Trophoblast cell (in vitro differentiated cells and primary cell): ENCODE data around the gene MXI1.
"Not testable (repeated sequence)": the region's sequence is repeated elsewhere in the genome, so short reads cannot be mapped to it uniquely, and the experiment has no call there.

Source experiments
- DNase-seq, 2 donors: peaks; one replicate each; pipeline ENCODE4 v3.0.0-alpha.2; 2016
- H2AFZ ChIP-seq: 2 replicates; pipeline ENCODE4 v1.6.1; 2013; ENCODE audit warnings: low read length, moderate library complexity, mild to moderate bottlenecking; ENCODE audit not compliant: insufficient read depth, poor library complexity
- H2AK5ac ChIP-seq: 2 replicates; pipeline ENCODE4 v1.6.1; 2013; ENCODE audit warnings: mild to moderate bottlenecking, low read length
- H2BK120ac ChIP-seq: 2 replicates; pipeline ENCODE4 v1.6.1; 2013; ENCODE audit warnings: low read length, mild to moderate bottlenecking, moderate library complexity; ENCODE audit not compliant: insufficient read depth, poor library complexity
- H2BK12ac ChIP-seq: 2 replicates; pipeline ENCODE4 v1.6.1; 2013; ENCODE audit warnings: mild to moderate bottlenecking, low read length, moderate library complexity
- H2BK5ac ChIP-seq: 2 replicates; pipeline ENCODE4 v1.6.1; 2013; ENCODE audit warnings: low read length, low read depth, moderate library complexity, mild to moderate bottlenecking; ENCODE audit not compliant: poor library complexity
- H3K14ac ChIP-seq: 2 replicates; pipeline ENCODE4 v1.6.1; 2013; ENCODE audit warnings: mild to moderate bottlenecking, low read length
- H3K18ac ChIP-seq: 2 replicates; pipeline ENCODE4 v1.6.1; 2013; ENCODE audit warnings: mild to moderate bottlenecking, low read length
- H3K23ac ChIP-seq: 2 replicates; pipeline ENCODE4 v1.6.1; 2013; ENCODE audit warnings: low read length
- H3K27ac ChIP-seq: 2 replicates; pipeline ENCODE4 v1.5.1; 2013; ENCODE audit warnings: low read depth, mild to moderate bottlenecking, inconsistent platforms, low read length, moderate library complexity
- H3K27me3 ChIP-seq: 2 replicates; pipeline ENCODE4 v1.6.1; 2013; ENCODE audit warnings: inconsistent platforms, mild to moderate bottlenecking, low read length, moderate library complexity; ENCODE audit not compliant: insufficient read depth
- H3K36me3 ChIP-seq, 2 experiments: 1 replicate in 1 of 2; 2 replicates in 1 of 2; pipeline ENCODE4 v1.6.1; 2013; ENCODE audit warnings: low read length in 2 of 2, mild to moderate bottlenecking in 2 of 2, moderate library complexity in 1 of 2; ENCODE audit not compliant: insufficient read depth in 2 of 2, control insufficient read depth in 1 of 2
- H3K4ac ChIP-seq: 2 replicates; pipeline ENCODE4 v1.6.1; 2013; ENCODE audit warnings: low read depth, mild to moderate bottlenecking, low read length, moderate library complexity
- H3K4me1 ChIP-seq, 2 experiments: 1 replicate in 1 of 2; 2 replicates in 1 of 2; pipeline ENCODE4 v1.6.1; 2013; ENCODE audit warnings: low read length in 2 of 2, mild to moderate bottlenecking in 2 of 2, moderate library complexity in 1 of 2; ENCODE audit not compliant: insufficient read depth in 2 of 2, control insufficient read depth in 1 of 2
- H3K4me2 ChIP-seq: 2 replicates; pipeline ENCODE4 v1.6.1; 2013; ENCODE audit warnings: inconsistent platforms, mild to moderate bottlenecking, low read length, moderate library complexity
- H3K4me3 ChIP-seq: 2 replicates; pipeline ENCODE4 v1.5.1; 2013; ENCODE audit warnings: mild to moderate bottlenecking, low read depth, low read length, inconsistent platforms
- H3K79me1 ChIP-seq: one replicate; pipeline ENCODE4 v1.6.1; 2013; ENCODE audit warnings: low read length
- H3K79me2 ChIP-seq: 2 replicates; pipeline ENCODE4 v1.6.1; 2013; ENCODE audit warnings: low read length, mild to moderate bottlenecking; ENCODE audit not compliant: control insufficient read depth, insufficient read depth, poor library complexity
- H3K9ac ChIP-seq: 2 replicates; pipeline ENCODE4 v1.6.1; 2013; ENCODE audit warnings: mild to moderate bottlenecking, low read length
- H3K9me3 ChIP-seq: 2 replicates; pipeline ENCODE4 v1.6.1; 2013; ENCODE audit warnings: low read depth, mild to moderate bottlenecking, control low read depth, inconsistent platforms, low read length; ENCODE audit not compliant: insufficient read depth
- H4K12ac ChIP-seq: 2 replicates; pipeline ENCODE4 v1.6.1; 2013; ENCODE audit warnings: low read depth, mild to moderate bottlenecking, low read length, moderate library complexity
- H4K8ac ChIP-seq: 2 replicates; pipeline ENCODE4 v1.6.1; 2013; ENCODE audit warnings: low read depth, mild to moderate bottlenecking, low read length, moderate library complexity
- H4K91ac ChIP-seq: one replicate; pipeline ENCODE4 v1.6.1; 2013; ENCODE audit warnings: low read depth, mild to moderate bottlenecking, low read length, moderate library complexity
- WGBS: extraction: QIAGEN DNeasy Blood & Tissue Kit; methylation state at CpG from one replicate; pipeline ENCODE4 v1.1.7; 2013; ENCODE audit warnings: missing lambda C conversion rate; ENCODE audit not compliant: insufficient read length, insufficient coverage; ENCODE audit errors: extremely low coverage; 5-methylcytosine and 5-hydroxymethylcytosine counted together

Gene MXI1

GRCh38 chr10:110268442-110268841 lies 61.0 kb downstream of the MXI1 start:
- no peaks in the 10 kb centered on the region for H3K27me3 ChIP-seq
- H4K91ac ChIP-seq, result no peak overlapping the region
- H2BK120ac ChIP-seq, result no peak overlapping the region

GRCh38 chr10:110268971-110269370 lies 61.6 kb downstream of the MXI1 start:
- H4K91ac ChIP-seq, result no peak overlapping the region
- no peak overlapping the region for H3K4me3 ChIP-seq
- no peaks in the 10 kb centered on the region for H3K9me3 ChIP-seq
- H2AFZ ChIP-seq, result no peak overlapping the region
- no peak overlapping the region for H3K9ac ChIP-seq
- H3K36me3 ChIP-seq, result no peaks in the 10 kb centered on the region
- no peaks in the 10 kb centered on the region for H3K79me1 ChIP-seq
- H3K4me2 ChIP-seq, result no peak overlapping the region
- no peak overlapping the region for H3K27ac ChIP-seq
- H4K8ac ChIP-seq, result no peak overlapping the region
- no peak overlapping the region for H3K23ac ChIP-seq
- H2BK5ac ChIP-seq, result no peak overlapping the region
- H3K18ac ChIP-seq, result no peak overlapping the region
- no peak overlapping the region for H3K4ac ChIP-seq
- DNase-seq, result no peak
- no peak overlapping the region for H2BK120ac ChIP-seq
- H3K27me3 ChIP-seq, result no peaks in the 10 kb centered on the region
- H3K79me2 ChIP-seq, result no peaks in the 10 kb centered on the region
- no CpG with 5 or more reads among the region's 2 CpGs for WGBS
- no peak overlapping the region for H2BK12ac ChIP-seq
- no peak overlapping the region for H3K14ac ChIP-seq
- no peak overlapping the region for H2AK5ac ChIP-seq
- no peaks in the 10 kb centered on the region for H3K4me1 ChIP-seq
- no peak overlapping the region for H4K12ac ChIP-seq

More at GRCh38 chr10:110268442-110268841, 61.0 kb downstream of the MXI1 start:
- no peak overlapping the region for H3K4me3 ChIP-seq
- no peak overlapping the region for H3K14ac ChIP-seq
- no peaks in the 10 kb centered on the region for H3K79me1 ChIP-seq
- no peak overlapping the region for H4K8ac ChIP-seq
- no peak overlapping the region for H3K27ac ChIP-seq
- no peak for DNase-seq
- H3K4ac ChIP-seq, result no peak overlapping the region
- H3K4me1 ChIP-seq, result no peaks in the 10 kb centered on the region
- no peaks in the 10 kb centered on the region for H3K79me2 ChIP-seq
- H3K18ac ChIP-seq, result no peak overlapping the region
- H2AK5ac ChIP-seq, result no peak overlapping the region
- H3K36me3 ChIP-seq, result no peaks in the 10 kb centered on the region
- H3K9me3 ChIP-seq, result no peaks in the 10 kb centered on the region
- no peak overlapping the region for H4K12ac ChIP-seq
- H2BK12ac ChIP-seq, result no peak overlapping the region
- no peak overlapping the region for H3K4me2 ChIP-seq
- H3K23ac ChIP-seq, result no peak overlapping the region
- H3K9ac ChIP-seq, result no peak overlapping the region
- H2BK5ac ChIP-seq, result no peak overlapping the region
- no peak overlapping the region for H2AFZ ChIP-seq

- Histone ChIP-seq H3K9ac (no peak overlapping the region), H2AFZ (no peak overlapping the region), H3K4ac (no peak overlapping the region), H2BK120ac (no peak overlapping the region), H3K27me3 (no peaks in the 10 kb centered on the region), H2BK12ac (no peak overlapping the region), H3K4me3 (no peak overlapping the region), H3K14ac (no peak overlapping the region), H3K79me2 (no peaks in the 10 kb centered on the region), H3K9me3 (no peaks in the 10 kb centered on the region), H3K4me1 (no peaks in the 10 kb centered on the region), H3K27ac (no peak overlapping the region), H2BK5ac (no peak overlapping the region), H4K8ac (no peak overlapping the region), H3K79me1 (no peaks in the 10 kb centered on the region), H3K36me3 (no peaks in the 10 kb centered on the region), H4K91ac (no peak overlapping the region), H3K4me2 (no peak overlapping the region), H4K12ac (no peak overlapping the region), H3K23ac (no peak overlapping the region), H2AK5ac (no peak overlapping the region), H3K18ac (no peak overlapping the region)
- no CpG with 5 or more reads among the region's 4 CpGs for WGBS
- no peak for DNase-seq
Observed at GRCh38 chr10:110269374-110270318, 62.2 kb downstream of the MXI1 start.

DNA sequence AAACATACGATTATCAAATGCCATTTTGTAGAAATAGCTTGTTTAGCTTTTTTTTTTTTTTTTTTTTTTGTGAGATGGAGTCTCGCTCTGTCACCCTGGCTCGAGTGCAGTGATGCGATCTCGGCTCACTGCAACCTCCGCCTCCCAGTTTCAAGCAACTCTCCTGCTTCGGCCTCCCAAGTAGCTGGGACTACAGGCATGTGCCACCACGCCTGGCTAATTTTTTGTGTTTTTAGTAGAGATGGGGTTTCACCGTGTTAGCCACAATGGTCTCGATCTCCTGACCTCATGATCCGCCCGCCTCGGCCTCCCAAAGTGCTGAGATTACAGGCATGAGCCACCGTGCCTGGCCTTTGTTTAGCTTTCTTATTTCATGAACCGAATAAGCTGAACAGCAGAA lies 65.6 kb downstream of the MXI1 start:
- H3K9ac ChIP-seq, H3K4me1 ChIP-seq, H3K23ac ChIP-seq, H3K4me3 ChIP-seq, H3K27me3 ChIP-seq, H3K79me1 ChIP-seq, H2BK120ac ChIP-seq, H4K8ac ChIP-seq, H3K4me2 ChIP-seq, DNase-seq, H3K9me3 ChIP-seq, H3K18ac ChIP-seq, H4K12ac ChIP-seq, H4K91ac ChIP-seq, H3K4ac ChIP-seq, H3K36me3 ChIP-seq, H2AK5ac ChIP-seq, H3K79me2 ChIP-seq, H3K27ac ChIP-seq, H2BK12ac ChIP-seq, H2BK5ac ChIP-seq, H2AFZ ChIP-seq, H3K14ac ChIP-seq: not testable (repeated sequence)
- no CpG with 5 or more reads among the region's 15 CpGs for WGBS
